Spleen (tissue), 11 donors: ENCODE data around the gene PHLDB1. TPM values are rescaled to one million over a fixed set of nuclear protein-coding genes. Genes with fewer than 3 reads are reported as not detected.
A peak's percentile ranks its signal among the peaks of the same experiment; 100 is the strongest.
"Not testable (repeated sequence)": the region's sequence is repeated elsewhere in the genome, so short reads cannot be mapped to it uniquely, and the experiment has no call there.

Experiments
- DNase-seq: peaks from one replicate; pipeline ENCODE4 v3.0.0-alpha.2; 2020
- H3K27ac ChIP-seq, 8 donors: fragments of 200-600 bp; sonication (generic) in 7 of 8; 1 replicate in 4 of 8; 2 replicates in 4 of 8; pipeline versions ENCODE4 v1.5.0 to v1.8.0; 2016 to 2021; ENCODE audit warnings: inconsistent platforms in 4 of 8, mild to moderate bottlenecking in 4 of 8, moderate library complexity in 1 of 8
- H3K27me3 ChIP-seq, 7 donors: fragments of 200-600 bp; sonication (generic) in 6 of 7; replicated peaks in 1 of 7; 1 replicate in 4 of 7; 2 replicates in 3 of 7; pipeline versions ENCODE4 v1.5.0 to v1.8.0; 2016 to 2021; ENCODE audit warnings: inconsistent platforms in 3 of 7, mild to moderate bottlenecking in 1 of 7
- H3K36me3 ChIP-seq, 6 donors: fragments of 200-600 bp; sonication (generic) in 5 of 6; 1 replicate in 4 of 6; 2 replicates in 2 of 6; pipeline versions ENCODE4 v1.5.0 to v1.8.0; 2016 to 2021; ENCODE audit warnings: inconsistent platforms in 2 of 6
- H3K4me1 ChIP-seq, 6 donors: fragments of 200-600 bp; sonication (generic) in 5 of 6; 1 replicate in 3 of 6; 2 replicates in 3 of 6; pipeline versions ENCODE4 v1.5.0 to v1.8.0; 2016 to 2021; ENCODE audit warnings: inconsistent platforms in 3 of 6
- H3K4me3 ChIP-seq, 8 donors: fragments of 200-600 bp; sonication (generic) in 7 of 8; 1 replicate in 4 of 8; 2 replicates in 4 of 8; pipeline versions ENCODE4 v1.5.0 to v1.8.0; 2016 to 2021; ENCODE audit warnings: inconsistent platforms in 4 of 8, mild to moderate bottlenecking in 4 of 8, moderate library complexity in 2 of 8
- H3K9me3 ChIP-seq, 8 donors: fragments of 200-600 bp; sonication (generic) in 7 of 8; 1 replicate in 4 of 8; 2 replicates in 4 of 8; pipeline versions ENCODE4 v1.5.0 to v1.8.0; 2016 to 2021; ENCODE audit warnings: inconsistent platforms in 4 of 8
- CTCF ChIP-seq, 11 experiments: fragments of 200-600 bp in 7 of 11; fragments of 450-650 bp in 4 of 11; sonication (generic) in 4 of 11; IDR thresholded peaks in 8 of 11; conservative IDR thresholded peaks in 3 of 11; 1 replicate in 7 of 11; 2 replicates in 4 of 11; pipeline versions ENCODE4 v1.4.0 to v1.8.0; 2016 to 2021; ENCODE audit warnings: antibody characterized with exemption in 11 of 11, inconsistent platforms in 4 of 11, mild to moderate bottlenecking in 1 of 11
- POLR2A ChIP-seq, 3 donors: fragments of 450-650 bp; IDR thresholded peaks; one replicate each; pipeline ENCODE4 v1.5.1; 2017; ENCODE audit warnings: antibody characterized with exemption in 3 of 3, mild to moderate bottlenecking in 1 of 3
- POLR2AphosphoS5 ChIP-seq, 3 donors: sonication (generic); formaldehyde crosslinking; IDR thresholded peaks; one replicate each; pipeline ENCODE4 v1.5.1; 2017; ENCODE audit warnings: antibody characterized with exemption in 3 of 3
- WGBS, 5 donors: extraction: QIAGEN DNeasy Blood & Tissue Kit in 3 of 5; methylation state at CpG; one replicate each; pipeline versions ENCODE4 v1.1.5 to v1.1.7; 2013 to 2018; 5-methylcytosine and 5-hydroxymethylcytosine counted together
- intact Hi-C: fragments of 100-400 bp; cut with DNase I; formaldehyde crosslinking; loops from one replicate; pipeline ENCODE4 v1.15.0; 2023; ENCODE audit warnings: low total_unique reads
- polyA plus RNA-seq, 3 donors: library from polyadenylated mRNA; stranded (reverse); fragments of 200-250 nt; gene quantifications; one replicate each; pipeline ENCODE4 v1.2.1, GENCODE V29; 2013
- total RNA-seq, 7 donors: library from RNA; depleted of rRNA in 3 of 7; stranded (reverse); fragments of >200 nt in 3 of 7; fragmentation: NEBNext Ultra II Directional in 4 of 7; extraction: Animal tissue kit (Norgen Biotek cat#: 25700) in 4 of 7; gene quantifications; one replicate each; pipeline versions ENCODE4 v1.1.0 to v1.2.1, GENCODE V29; 2016 to 2021
- donor health status: healthy with polysubstance abuse.
- donor health status: DM: no; HTN: no; CAD: no; lungs with moderate emphysema.
- donor health status: DM: no; HTN: no; CAD: no.
- donor health status: Bipolar disorder and iron deficiency.
- donor health status: healthy.
- donor health status: DM: no; HTN: no; CAD: no.
- donor health status: DM: yes; HTN: yes; CAD: no.

The PHLDB1 gene
- total and polyA plus RNA-seq, 10 donors = 13.0 to 162 (median 69.9) TPM

GRCh38 chr11:118610773-118611432 lies 3.5 kb downstream of the PHLDB1 start:
- 3 to 7% (median 3%) methylated on average over 27 to 54 of the region's 54 CpGs for WGBS, 5 donors
- H3K27me3 ChIP-seq = peaks cover 0 to 71% (median 21%) of the 10 kb centered on the region in 7 donors
- H3K36me3 ChIP-seq = peaks cover 0 to 26% (median 3%) of the 10 kb centered on the region in 6 donors
- intact Hi-C loops = no loop called here
- peaks cover 7 to 81% (median 59%) of the 10 kb centered on the region in 6 donors for H3K4me1 ChIP-seq
- H3K9me3 ChIP-seq = no peaks in the 10 kb centered on the region
- TF ChIP-seq POLR2A (IDR thresholded peaks at IDR 0.05) = no peak
- peak; percentile 52 to 76 (median 61) for TF ChIP-seq POLR2AphosphoS5 (IDR thresholded peaks at IDR 0.05)
- TF ChIP-seq CTCF (IDR thresholded peaks at IDR 0.05 in 8 of 11, conservative IDR thresholded peaks at IDR 0.05 in 3 of 11) = peak; percentile 37 to 95 (median 93)
- peak overlapping the region in 7 of 8 donors; percentile 29 to 87 (median 85) for H3K27ac ChIP-seq
- peak overlapping the region; percentile 36 to 83 (median 56) for H3K4me3 ChIP-seq
- peak; percentile 95 for DNase-seq

GRCh38 chr11:118611433-118611795 lies 4.0 kb downstream of the PHLDB1 start:
- intact Hi-C loops, H3K9me3 ChIP-seq: not testable (repeated sequence)
- WGBS, 5 donors = 69 to 78% (median 77%) methylated on average over 19 of the region's 19 CpGs
- Histone ChIP-seq H3K27ac (peak overlapping the region in 5 of 8 donors; percentile 54 to 87 (median 85)), H3K36me3 (peaks cover 0 to 32% (median 7%) of the 10 kb centered on the region in 6 donors), H3K27me3 (peaks cover 0 to 71% (median 21%) of the 10 kb centered on the region in 7 donors), H3K4me1 (peaks cover 7 to 77% (median 57%) of the 10 kb centered on the region in 6 donors), H3K4me3 (peak overlapping the region in 6 of 8 donors; percentile 41 to 83 (median 59))
- DNase-seq = peak; percentile 34

GRCh38 chr11:118612378-118612777 lies 5.0 kb downstream of the PHLDB1 start:
- TF ChIP-seq CTCF (IDR thresholded peaks at IDR 0.05 in 8 of 11, conservative IDR thresholded peaks at IDR 0.05 in 3 of 11) (no peak), POLR2AphosphoS5 (IDR thresholded peaks at IDR 0.05) (peak in 1 of 3 donors; percentile 68)
- H3K4me3 ChIP-seq = no peak overlapping the region
- peaks cover 9 to 79% (median 58%) of the 10 kb centered on the region in 6 donors for H3K4me1 ChIP-seq
- H3K9me3 ChIP-seq = no peaks in the 10 kb centered on the region
- intact Hi-C loops = no loop called here
- peak; percentile 69 for DNase-seq
- 30 to 58% (median 46%) methylated on average over 7 of the region's 7 CpGs for WGBS, 5 donors
- peaks cover 0 to 70% (median 21%) of the 10 kb centered on the region in 7 donors for H3K27me3 ChIP-seq
- H3K36me3 ChIP-seq = peaks cover 0 to 41% (median 7%) of the 10 kb centered on the region in 6 donors
- peak overlapping the region; percentile 40 to 85 (median 70) for H3K27ac ChIP-seq

- 72 to 98% (median 89%) methylated on average over 3 to 7 of the region's 7 CpGs for WGBS, 5 donors
- TF ChIP-seq POLR2AphosphoS5 (IDR thresholded peaks at IDR 0.05) = no peak
- TF ChIP-seq CTCF (IDR thresholded peaks at IDR 0.05 in 8 of 11, conservative IDR thresholded peaks at IDR 0.05 in 3 of 11) = no peak
- TF ChIP-seq POLR2A (IDR thresholded peaks at IDR 0.05) = no peak
- DNase-seq = peak; percentile 51
- Histone ChIP-seq H3K27me3 (peaks cover 0 to 49% (median 12%) of the 10 kb centered on the region in 7 donors), H3K36me3 (peaks cover 0 to 42% (median 7%) of the 10 kb centered on the region in 6 donors), H3K27ac (peak overlapping the region in 1 of 8 donors; percentile 23), H3K4me3 (no peak overlapping the region), H3K4me1 (peaks cover 24 to 79% (median 55%) of the 10 kb centered on the region in 6 donors), H3K9me3 (no peaks in the 10 kb centered on the region)
- intact Hi-C loops = no loop called here
These were observed 7.1 kb downstream of the PHLDB1 start for GRCh38 chr11:118614511-118614910.
